HepG2 (cell line): Measurements from ENCODE around the gene ACTL8. TPM values are rescaled to one million over a fixed set of nuclear protein-coding genes. Genes with fewer than 3 reads are reported as not detected.
A peak's percentile ranks its signal among the peaks of the same experiment; 100 is the strongest.

Source experiments
- CBX2 ChIP-seq, 2 experiments: fragments of 200-600 bp in 1 of 2; sonication (generic); formaldehyde crosslinking in 1 of 2; IDR thresholded peaks; 2 replicates each; pipeline versions ENCODE4 v1.7.0 to v1.8.1; 2018 to 2022; ENCODE audit warnings: low read depth in 2 of 2, low read length in 1 of 2, mild to moderate bottlenecking in 1 of 2, missing genetic modification reagents in 1 of 2
- GABPA ChIP-seq, 2 experiments: IDR thresholded peaks; 2 replicates each; pipeline ENCODE4 v1.6.1; 2011 to 2016; ENCODE audit warnings: low read depth in 2 of 2, low read length in 1 of 2, missing biosample characterization in 1 of 2, missing genetic modification characterization in 1 of 2
- GTF3A ChIP-seq: sonication (generic); formaldehyde crosslinking; conservative IDR thresholded peaks from 2 replicates; pipeline ENCODE4 v1.4.0; 2020; ENCODE audit warnings: mild to moderate bottlenecking, missing genetic modification reagents
- HDAC2 ChIP-seq: sonication (generic); formaldehyde crosslinking; IDR thresholded peaks from 2 replicates; pipeline ENCODE4 v1.4.0; 2020; ENCODE audit warnings: missing genetic modification reagents
- MAX ChIP-seq: IDR thresholded peaks from 2 replicates; pipeline ENCODE4 v1.6.1; 2012; ENCODE audit warnings: inconsistent platforms
- MEIS1 ChIP-seq: sonication (generic); formaldehyde crosslinking; IDR thresholded peaks from 2 replicates; pipeline ENCODE4 v1.9.0; 2021; ENCODE audit warnings: mild to moderate bottlenecking, missing genetic modification reagents, moderate library complexity, borderline replicate concordance
- NFE2L2 ChIP-seq: fragments of 150-350 bp; IDR thresholded peaks from 2 replicates; pipeline ENCODE4 v1.6.1; 2014; ENCODE audit warnings: low read length
- NR2C2 ChIP-seq: sonication (generic); formaldehyde crosslinking; IDR thresholded peaks from 2 replicates; pipeline ENCODE4 v1.4.0; 2020; ENCODE audit warnings: missing genetic modification reagents, mild to moderate bottlenecking, moderate library complexity, borderline replicate concordance
- SATB2 ChIP-seq: sonication (generic); formaldehyde crosslinking; IDR thresholded peaks from 2 replicates; pipeline ENCODE4 v1.5.0; 2020; ENCODE audit warnings: missing genetic modification reagents
- TSC22D2 ChIP-seq: sonication (generic); formaldehyde crosslinking; IDR thresholded peaks from 2 replicates; pipeline ENCODE4 v1.5.1; 2020; ENCODE audit warnings: missing genetic modification reagents, mild to moderate bottlenecking, borderline replicate concordance
- YEATS4 ChIP-seq: sonication (generic); formaldehyde crosslinking; IDR thresholded peaks from 2 replicates; pipeline ENCODE4 v1.4.0; 2020; ENCODE audit warnings: missing genetic modification reagents, borderline replicate concordance
- ZBTB7B ChIP-seq: sonication (generic); formaldehyde crosslinking; IDR thresholded peaks from 2 replicates; pipeline ENCODE4 v1.4.0; 2020; ENCODE audit warnings: missing genetic modification reagents
- ZNF33A ChIP-seq: sonication (generic); formaldehyde crosslinking; IDR thresholded peaks from 2 replicates; pipeline ENCODE4 v1.5.1; 2020; ENCODE audit warnings: missing genetic modification reagents, mild to moderate bottlenecking, moderate library complexity, borderline replicate concordance
- ZNF558 ChIP-seq: sonication (generic); formaldehyde crosslinking; IDR thresholded peaks from 2 replicates; pipeline ENCODE4 v1.9.0; 2022; ENCODE audit warnings: mild to moderate bottlenecking, missing genetic modification reagents, borderline replicate concordance
- ZNF615 ChIP-seq: sonication (generic); formaldehyde crosslinking; IDR thresholded peaks from 2 replicates; pipeline ENCODE4 v1.5.0; 2020; ENCODE audit warnings: mild to moderate bottlenecking, missing genetic modification reagents, borderline replicate concordance
- ZNF780A ChIP-seq: sonication (generic); formaldehyde crosslinking; IDR thresholded peaks from 2 replicates; pipeline ENCODE4 v1.8.0; 2022; ENCODE audit warnings: mild to moderate bottlenecking, missing genetic modification reagents, moderate library complexity
- ZNF879 ChIP-seq: sonication (generic); formaldehyde crosslinking; IDR thresholded peaks from 2 replicates; pipeline ENCODE4 v1.8.1; 2023; ENCODE audit warnings: missing genetic modification reagents
- polyA plus RNA-seq, 8 experiments: library from polyadenylated mRNA; depleted of rRNA in 3 of 8; stranded (reverse) in 7 of 8; unstranded in 1 of 8; fragments of >200 nt; fragmentation: Illumina TruSeq in 4 of 8; extraction: Trizol in 4 of 8; gene quantifications; 2 replicates each; pipeline versions ENCODE4 v1.2.1 to v1.2.3, GENCODE V29; 2011 to 2016; ENCODE audit warnings: low read depth in 4 of 8, missing spikeins in 1 of 8, mixed read lengths in 1 of 8; ENCODE audit not compliant: insufficient read depth in 1 of 8
- total RNA-seq, 5 experiments: library from RNA; depleted of rRNA; stranded (reverse); fragments of >200 nt; fragmentation: Illumina TruSeq; extraction: Trizol; gene quantifications; 2 replicates each; pipeline ENCODE4 v1.2.3, GENCODE V29; 2016; ENCODE audit warnings: low read depth in 1 of 5
- TF ChIP-seq, protein P1 (sequence below): sonication (generic); formaldehyde crosslinking; IDR thresholded peaks from 2 replicates; pipeline ENCODE4 v1.4.0; 2020; ENCODE audit warnings: mild to moderate bottlenecking, missing genetic modification reagents
- TF ChIP-seq, protein P2 (sequence below): sonication (generic); formaldehyde crosslinking; IDR thresholded peaks from 2 replicates; pipeline ENCODE4 v1.4.0; 2020; ENCODE audit warnings: missing genetic modification reagents, borderline replicate concordance
- TF ChIP-seq, protein P3 (sequence below): sonication (generic); formaldehyde crosslinking; IDR thresholded peaks from 2 replicates; pipeline ENCODE4 v1.5.0; 2020; ENCODE audit warnings: missing genetic modification reagents, mild to moderate bottlenecking, borderline replicate concordance
- TF ChIP-seq, protein P4 (sequence below): sonication (generic); formaldehyde crosslinking; IDR thresholded peaks from 2 replicates; pipeline ENCODE4 v1.5.1; 2020; ENCODE audit warnings: mild to moderate bottlenecking, missing genetic modification reagents

Gene ACTL8
- total and polyA plus RNA-seq, 2 of the 13 experiments (the other 11 are each of a cell fraction or from before 2014, with no cell fraction given), result 0.09 to 0.64 TPM

DNA sequence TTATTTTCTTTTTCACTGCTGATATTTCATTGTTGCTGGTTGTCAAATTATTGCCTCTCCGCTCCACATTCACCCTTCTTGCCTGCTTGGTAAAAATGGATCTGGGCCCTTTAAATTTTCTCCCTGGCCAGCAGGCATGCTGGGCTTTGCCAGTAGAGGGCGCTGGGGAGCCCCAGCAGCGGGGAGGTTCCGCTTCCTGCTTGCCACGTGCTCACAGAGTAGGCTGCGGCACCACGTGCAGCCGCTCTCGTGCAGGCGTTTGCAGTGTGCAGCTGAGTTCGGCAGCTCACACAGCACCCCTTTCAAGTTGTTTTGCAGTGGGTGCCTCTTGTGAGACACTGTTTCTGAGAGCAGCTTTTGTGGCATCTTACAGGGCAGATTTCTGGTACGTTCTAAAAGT lies at the start of gene ACTL8 (continued):
- no peak for TF ChIP-seq YEATS4 (CRISPR knock-in tag)
- TF ChIP-seq, protein P1, sequence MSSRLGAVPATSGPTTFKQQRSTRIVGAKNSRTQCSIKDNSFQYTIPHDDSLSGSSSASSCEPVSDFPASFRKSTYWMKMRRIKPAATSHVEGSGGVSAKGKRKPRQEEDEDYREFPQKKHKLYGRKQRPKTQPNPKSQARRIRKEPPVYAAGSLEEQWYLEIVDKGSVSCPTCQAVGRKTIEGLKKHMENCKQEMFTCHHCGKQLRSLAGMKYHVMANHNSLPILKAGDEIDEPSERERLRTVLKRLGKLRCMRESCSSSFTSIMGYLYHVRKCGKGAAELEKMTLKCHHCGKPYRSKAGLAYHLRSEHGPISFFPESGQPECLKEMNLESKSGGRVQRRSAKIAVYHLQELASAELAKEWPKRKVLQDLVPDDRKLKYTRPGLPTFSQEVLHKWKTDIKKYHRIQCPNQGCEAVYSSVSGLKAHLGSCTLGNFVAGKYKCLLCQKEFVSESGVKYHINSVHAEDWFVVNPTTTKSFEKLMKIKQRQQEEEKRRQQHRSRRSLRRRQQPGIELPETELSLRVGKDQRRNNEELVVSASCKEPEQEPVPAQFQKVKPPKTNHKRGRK (CRISPR knock-in tag), result no peak
- TF ChIP-seq MAX, result peak; percentile 49
- no peak for TF ChIP-seq MEIS1 (CRISPR knock-in tag)
- no peak for TF ChIP-seq HDAC2 (CRISPR knock-in tag)
- no peak for TF ChIP-seq ZBTB7B
- TF ChIP-seq, protein P2, sequence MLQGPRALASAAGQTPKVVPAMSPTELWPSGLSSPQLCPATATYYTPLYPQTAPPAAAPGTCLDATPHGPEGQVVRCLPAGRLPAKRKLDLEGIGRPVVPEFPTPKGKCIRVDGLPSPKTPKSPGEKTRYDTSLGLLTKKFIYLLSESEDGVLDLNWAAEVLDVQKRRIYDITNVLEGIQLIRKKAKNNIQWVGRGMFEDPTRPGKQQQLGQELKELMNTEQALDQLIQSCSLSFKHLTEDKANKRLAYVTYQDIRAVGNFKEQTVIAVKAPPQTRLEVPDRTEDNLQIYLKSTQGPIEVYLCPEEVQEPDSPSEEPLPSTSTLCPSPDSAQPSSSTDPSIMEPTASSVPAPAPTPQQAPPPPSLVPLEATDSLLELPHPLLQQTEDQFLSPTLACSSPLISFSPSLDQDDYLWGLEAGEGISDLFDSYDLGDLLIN (CRISPR knock-in tag), result no peak
- no peak for TF ChIP-seq NR2C2
- no peak for TF ChIP-seq NFE2L2
- no peak for TF ChIP-seq ZNF780A (CRISPR knock-in tag)
- no peak for TF ChIP-seq CBX2 (IDR thresholded peaks at IDR 0.05; ENCODE audit: low read depth, low read length)
- TF ChIP-seq CBX2 (CRISPR knock-in tag; IDR thresholded peaks at IDR 0.05; ENCODE audit: low read depth), result no peak
- TF ChIP-seq, protein P3, sequence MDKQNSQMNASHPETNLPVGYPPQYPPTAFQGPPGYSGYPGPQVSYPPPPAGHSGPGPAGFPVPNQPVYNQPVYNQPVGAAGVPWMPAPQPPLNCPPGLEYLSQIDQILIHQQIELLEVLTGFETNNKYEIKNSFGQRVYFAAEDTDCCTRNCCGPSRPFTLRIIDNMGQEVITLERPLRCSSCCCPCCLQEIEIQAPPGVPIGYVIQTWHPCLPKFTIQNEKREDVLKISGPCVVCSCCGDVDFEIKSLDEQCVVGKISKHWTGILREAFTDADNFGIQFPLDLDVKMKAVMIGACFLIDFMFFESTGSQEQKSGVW (CRISPR knock-in tag), result no peak
- no peak for TF ChIP-seq ZNF33A (CRISPR knock-in tag)
- TF ChIP-seq ZNF879 (CRISPR knock-in tag), result no peak
- TF ChIP-seq GTF3A (CRISPR knock-in tag), result no peak
- TF ChIP-seq, protein P4, sequence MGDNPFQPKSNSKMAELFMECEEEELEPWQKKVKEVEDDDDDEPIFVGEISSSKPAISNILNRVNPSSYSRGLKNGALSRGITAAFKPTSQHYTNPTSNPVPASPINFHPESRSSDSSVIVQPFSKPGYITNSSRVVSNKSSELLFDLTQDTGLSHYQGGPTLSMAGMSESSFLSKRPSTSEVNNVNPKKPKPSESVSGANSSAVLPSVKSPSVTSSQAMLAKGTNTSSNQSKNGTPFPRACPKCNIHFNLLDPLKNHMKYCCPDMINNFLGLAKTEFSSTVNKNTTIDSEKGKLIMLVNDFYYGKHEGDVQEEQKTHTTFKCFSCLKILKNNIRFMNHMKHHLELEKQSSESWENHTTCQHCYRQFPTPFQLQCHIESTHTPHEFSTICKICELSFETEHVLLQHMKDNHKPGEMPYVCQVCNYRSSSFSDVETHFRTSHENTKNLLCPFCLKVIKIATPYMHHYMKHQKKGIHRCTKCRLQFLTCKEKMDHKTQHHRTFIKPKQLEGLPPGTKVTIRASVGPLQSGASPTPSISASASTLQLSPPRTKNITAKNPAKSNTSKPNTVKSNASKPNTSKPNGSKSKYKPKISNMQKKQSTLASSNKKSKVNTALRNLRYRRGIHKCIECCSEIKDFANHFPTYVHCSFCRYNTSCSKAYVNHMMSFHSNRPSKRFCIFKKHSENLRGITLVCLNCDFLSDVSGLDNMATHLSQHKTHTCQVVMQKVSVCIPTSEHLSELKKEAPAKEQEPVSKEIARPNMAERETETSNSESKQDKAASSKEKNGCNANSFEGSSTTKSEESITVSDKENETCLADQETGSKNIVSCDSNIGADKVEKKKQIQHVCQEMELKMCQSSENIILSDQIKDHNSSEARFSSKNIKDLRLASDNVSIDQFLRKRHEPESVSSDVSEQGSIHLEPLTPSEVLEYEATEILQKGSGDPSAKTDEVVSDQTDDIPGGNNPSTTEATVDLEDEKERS, result 0 out of 2 replicates have a peak, but pooled peaks have one; percentile 69
- peak; percentile 36 for TF ChIP-seq GABPA (IDR thresholded peaks at IDR 0.05; ENCODE audit: low read depth, low read length)
- TF ChIP-seq GABPA (CRISPR knock-in tag; IDR thresholded peaks at IDR 0.05; ENCODE audit: low read depth), result peak; percentile 9; the same call in 1 of the 2 replicates
- TF ChIP-seq TSC22D2 (CRISPR knock-in tag), result no peak
- TF ChIP-seq ZNF558 (CRISPR knock-in tag), result no peak
- TF ChIP-seq ZNF615 (CRISPR knock-in tag), result no peak
- TF ChIP-seq SATB2, result no peak
